Measurements from ENCODE around the gene TBC1D14.

The TBC1D14 gene

DNA sequence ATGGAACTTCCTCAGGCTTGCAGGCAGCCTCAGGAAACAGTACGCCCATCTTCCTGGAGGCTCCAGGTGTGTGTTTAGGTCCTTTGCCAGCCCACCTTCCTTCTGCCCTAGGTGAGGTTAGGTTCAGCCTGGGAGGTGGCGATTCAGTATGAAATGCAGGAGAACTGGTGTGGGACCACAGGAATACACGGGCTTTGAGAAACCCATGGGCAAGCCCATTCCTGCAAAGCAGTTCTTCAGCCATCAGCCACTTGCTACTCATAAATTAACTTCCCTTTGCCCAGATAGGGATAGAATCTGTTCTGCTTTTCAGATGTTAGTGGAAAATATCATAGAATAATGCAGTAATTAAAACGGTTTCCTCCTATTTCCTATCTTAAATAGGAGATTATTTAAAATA, 32.2 kb downstream of the TBC1D14 start:
- Histone ChIP-seq H3K4me1 (ENCODE audit: insufficient read depth, low read length, poor library complexity, severe bottlenecking) (peaks cover 22% of the 10 kb centered on the region), H2AFZ (ENCODE audit: low read length) (no peak overlapping the region), H3F3A (ENCODE audit: low read depth) (no peaks in the 10 kb centered on the region), H3K27me3 (ENCODE audit: insufficient read depth, low read length, poor library complexity, severe bottlenecking) (no peaks in the 10 kb centered on the region), H3K9ac (ENCODE audit: low read depth, low read length, poor library complexity, severe bottlenecking) (no peak overlapping the region), H3K4me3 (ENCODE audit: low read length, poor library complexity, severe bottlenecking) (no peak overlapping the region), H3K4me2 (ENCODE audit: low read depth, low read length, poor library complexity, severe bottlenecking) (no peak overlapping the region), H3K9me3 (ENCODE audit: insufficient read depth, low read depth, low read length) (no peaks in the 10 kb centered on the region), H4K20me1 (ENCODE audit: insufficient read depth, low read length, poor library complexity, severe bottlenecking) (peaks cover 2% of the 10 kb centered on the region), H3K9me2 (replicated peaks; ENCODE audit: low read depth, low read length) (no peaks in the 10 kb centered on the region), H3K79me2 (ENCODE audit: insufficient read depth, low read length) (peaks cover 10% of the 10 kb centered on the region; the same call in 1 of the 2 replicates), H3K36me3 (ENCODE audit: insufficient read depth, low read length) (no peaks in the 10 kb centered on the region)
- TF ChIP-seq CTCF (conservative IDR thresholded peaks at IDR 0.05; ENCODE audit: low read length) (no peak), EZH2phosphoT487 (IDR thresholded peaks at IDR 0.05; ENCODE audit: borderline replicate concordance) (no peak)

DNA sequence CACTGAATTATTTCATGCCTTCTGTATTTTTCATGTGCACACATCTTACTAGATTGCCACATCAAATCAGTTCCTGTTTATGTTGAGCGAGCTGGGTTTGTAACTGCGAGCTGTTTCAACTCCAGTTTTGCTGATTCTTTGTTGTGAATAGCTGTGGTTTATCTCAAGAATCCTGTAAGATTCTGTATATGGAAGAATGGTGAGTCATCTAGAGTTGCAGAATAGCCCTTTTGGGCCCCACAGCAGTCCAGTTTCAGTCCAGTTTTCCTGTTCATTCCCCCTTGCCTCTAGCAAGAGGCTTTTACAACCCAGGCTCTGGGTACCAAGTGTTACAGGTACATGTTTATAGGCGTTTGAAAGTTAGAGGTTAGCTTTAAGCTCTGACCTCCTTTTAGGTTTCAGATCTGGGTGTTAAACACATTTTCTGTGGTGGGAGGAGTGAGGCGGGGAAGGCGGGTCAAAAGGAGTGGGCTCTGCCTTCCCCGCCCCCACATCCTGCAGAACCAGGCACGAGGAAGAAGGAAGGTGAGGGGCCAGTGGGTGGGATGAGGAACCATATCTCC, 32.7 kb downstream of the TBC1D14 start:
- Histone ChIP-seq H3K4me1 (ENCODE audit: insufficient read depth, low read length, poor library complexity, severe bottlenecking) (peaks cover 22% of the 10 kb centered on the region), H2AFZ (ENCODE audit: low read length) (no peak overlapping the region), H3K27me3 (ENCODE audit: insufficient read depth, low read length, poor library complexity, severe bottlenecking) (no peaks in the 10 kb centered on the region), H3K9ac (ENCODE audit: low read depth, low read length, poor library complexity, severe bottlenecking) (no peak overlapping the region), H3K36me3 (ENCODE audit: insufficient read depth, low read length) (no peaks in the 10 kb centered on the region), H3K9me2 (replicated peaks; ENCODE audit: low read depth, low read length) (no peaks in the 10 kb centered on the region), H3F3A (ENCODE audit: low read depth) (no peaks in the 10 kb centered on the region), H3K9me3 (ENCODE audit: insufficient read depth, low read depth, low read length) (no peaks in the 10 kb centered on the region), H3K79me2 (ENCODE audit: insufficient read depth, low read length) (peaks cover 10% of the 10 kb centered on the region; the same call in 1 of the 2 replicates), H4K20me1 (ENCODE audit: insufficient read depth, low read length, poor library complexity, severe bottlenecking) (peaks cover 2% of the 10 kb centered on the region), H3K4me3 (ENCODE audit: low read length, poor library complexity, severe bottlenecking) (no peak overlapping the region), H3K4me2 (ENCODE audit: low read depth, low read length, poor library complexity, severe bottlenecking) (no peak overlapping the region)
- TF ChIP-seq CTCF (conservative IDR thresholded peaks at IDR 0.05; ENCODE audit: low read length) = no peak
- no peak for TF ChIP-seq EZH2phosphoT487 (IDR thresholded peaks at IDR 0.05; ENCODE audit: borderline replicate concordance)

- H3K9me3 ChIP-seq (ENCODE audit: insufficient read depth, low read depth, low read length) = no peaks in the 10 kb centered on the region
- no peaks in the 10 kb centered on the region for H3F3A ChIP-seq (ENCODE audit: low read depth)
- H3K4me1 ChIP-seq (ENCODE audit: insufficient read depth, low read length, poor library complexity, severe bottlenecking) = peaks cover 22% of the 10 kb centered on the region
- H3K4me2 ChIP-seq (ENCODE audit: low read depth, low read length, poor library complexity, severe bottlenecking) = no peak overlapping the region
- no peaks in the 10 kb centered on the region for H3K9me2 ChIP-seq (replicated peaks; ENCODE audit: low read depth, low read length)
- H3K36me3 ChIP-seq (ENCODE audit: insufficient read depth, low read length) = no peaks in the 10 kb centered on the region
- peaks cover 2% of the 10 kb centered on the region for H4K20me1 ChIP-seq (ENCODE audit: insufficient read depth, low read length, poor library complexity, severe bottlenecking)
- TF ChIP-seq EZH2phosphoT487 (IDR thresholded peaks at IDR 0.05; ENCODE audit: borderline replicate concordance) = no peak
- H3K27me3 ChIP-seq (ENCODE audit: insufficient read depth, low read length, poor library complexity, severe bottlenecking) = no peaks in the 10 kb centered on the region
- H3K4me3 ChIP-seq (ENCODE audit: low read length, poor library complexity, severe bottlenecking) = no peak overlapping the region
- H2AFZ ChIP-seq (ENCODE audit: low read length) = no peak overlapping the region
- peaks cover 6% of the 10 kb centered on the region; the same call in 1 of the 2 replicates for H3K79me2 ChIP-seq (ENCODE audit: insufficient read depth, low read length)
- H3K9ac ChIP-seq (ENCODE audit: low read depth, low read length, poor library complexity, severe bottlenecking) = no peak overlapping the region
Measured at GRCh38 chr4:6943012-6943884, 33.6 kb downstream of the TBC1D14 start.

All from Loucy (cell line).